ENCODE data around the gene TMEM170B.

GRCh38 chr6:11535801-11536230 is 1.7 kb upstream of the TMEM170B start:
- no peak for TF ChIP-seq ELF4 (CRISPR knock-in tag; IDR thresholded peaks at IDR 0.05; ENCODE audit: low read depth)
- TF ChIP-seq FOXJ3 (CRISPR knock-in tag; IDR thresholded peaks at IDR 0.05; ENCODE audit: borderline replicate concordance): no peak
- TF ChIP-seq CTCF (IDR thresholded peaks at IDR 0.05): no peak
- no peak for TF ChIP-seq RORB (CRISPR knock-in tag; IDR thresholded peaks at IDR 0.05)
- no peak for TF ChIP-seq SP1 (CRISPR knock-in tag; conservative IDR thresholded peaks at IDR 0.05)
- TF ChIP-seq ATF1 (CRISPR knock-in tag; IDR thresholded peaks at IDR 0.05): no peak
- TF ChIP-seq TCF7 (CRISPR knock-in tag; IDR thresholded peaks at IDR 0.05; ENCODE audit: low read depth): no peak
- TF ChIP-seq ESRRA (CRISPR knock-in tag; IDR thresholded peaks at IDR 0.05; ENCODE audit: borderline replicate concordance): no peak
- TF ChIP-seq CREB1 (CRISPR knock-in tag; IDR thresholded peaks at IDR 0.05): no peak
- no peak for TF ChIP-seq MAX (CRISPR knock-in tag; IDR thresholded peaks at IDR 0.05)
- TF ChIP-seq CBFB (CRISPR knock-in tag; IDR thresholded peaks at IDR 0.05; ENCODE audit: low read depth): no peak
